ENCODE data around the gene PDIK1L. TPM values are rescaled to one million over a fixed set of nuclear protein-coding genes. Genes with fewer than 3 reads are reported as not detected.

The PDIK1L gene
- total RNA-seq, 1 donor = 6.5 TPM

- DNase-seq (ENCODE audit: insufficient read length, low spot score, missing footprints) = peak; percentile 52
- Histone ChIP-seq H3K4me3 (ENCODE audit: insufficient read depth, low read length) (no peak overlapping the region), H3K9me3 (ENCODE audit: low read depth, low read length) (no peaks in the 10 kb centered on the region), H3K36me3 (ENCODE audit: insufficient read depth, low read length) (no peaks in the 10 kb centered on the region), H3K4me2 (ENCODE audit: insufficient read depth, low read length) (peak overlapping the region; percentile 51), H3K27me3 (ENCODE audit: insufficient read depth, low read length) (peaks cover 36% of the 10 kb centered on the region), H4K20me1 (ENCODE audit: insufficient read depth, low read length) (no peaks in the 10 kb centered on the region), H3K27ac (ENCODE audit: low read depth, low read length) (no peak overlapping the region), H2AFZ (ENCODE audit: low read length) (peak overlapping the region; percentile 82), H3K79me2 (ENCODE audit: insufficient read depth, low read length) (no peaks in the 10 kb centered on the region), H3K4me1 (ENCODE audit: insufficient read depth, low read length) (peaks cover 15% of the 10 kb centered on the region)
- TF ChIP-seq CTCF (IDR thresholded peaks at IDR 0.05; ENCODE audit: extremely low read depth, low read depth, low read length) = no peak
Measured at GRCh38 chr1:26094677-26095383, 16.8 kb upstream of the PDIK1L start.

GRCh38 chr1:26096471-26096870, 15.2 kb upstream of the PDIK1L start:
- no peak overlapping the region for H3K4me2 ChIP-seq (ENCODE audit: insufficient read depth, low read length)
- no peaks in the 10 kb centered on the region for H3K9me3 ChIP-seq (ENCODE audit: low read depth, low read length)
- peaks cover 15% of the 10 kb centered on the region for H3K4me1 ChIP-seq (ENCODE audit: insufficient read depth, low read length)
- no peak overlapping the region for H3K27ac ChIP-seq (ENCODE audit: low read depth, low read length)
- peaks cover 25% of the 10 kb centered on the region for H3K27me3 ChIP-seq (ENCODE audit: insufficient read depth, low read length)
- no peak overlapping the region for H3K4me3 ChIP-seq (ENCODE audit: insufficient read depth, low read length)
- no peak overlapping the region for H2AFZ ChIP-seq (ENCODE audit: low read length)
- H3K36me3 ChIP-seq (ENCODE audit: insufficient read depth, low read length) = no peaks in the 10 kb centered on the region
- DNase-seq (ENCODE audit: insufficient read length, low spot score, missing footprints) = peak; percentile 25
- H4K20me1 ChIP-seq (ENCODE audit: insufficient read depth, low read length) = no peaks in the 10 kb centered on the region
- TF ChIP-seq CTCF (IDR thresholded peaks at IDR 0.05; ENCODE audit: extremely low read depth, low read depth, low read length) = no peak
- no peaks in the 10 kb centered on the region for H3K79me2 ChIP-seq (ENCODE audit: insufficient read depth, low read length)

- no peak overlapping the region for H3K27ac ChIP-seq (ENCODE audit: low read depth, low read length)
- peaks cover 21% of the 10 kb centered on the region for H3K4me1 ChIP-seq (ENCODE audit: insufficient read depth, low read length)
- H4K20me1 ChIP-seq (ENCODE audit: insufficient read depth, low read length) = no peaks in the 10 kb centered on the region
- H2AFZ ChIP-seq (ENCODE audit: low read length) = no peak overlapping the region
- H3K79me2 ChIP-seq (ENCODE audit: insufficient read depth, low read length) = no peaks in the 10 kb centered on the region
- no peaks in the 10 kb centered on the region for H3K9me3 ChIP-seq (ENCODE audit: low read depth, low read length)
- H3K4me2 ChIP-seq (ENCODE audit: insufficient read depth, low read length) = peak overlapping the region; percentile 42
- DNase-seq (ENCODE audit: insufficient read length, low spot score, missing footprints) = peak; percentile 73
- no peaks in the 10 kb centered on the region for H3K36me3 ChIP-seq (ENCODE audit: insufficient read depth, low read length)
- no peak for TF ChIP-seq CTCF (IDR thresholded peaks at IDR 0.05; ENCODE audit: extremely low read depth, low read depth, low read length)
- H3K4me3 ChIP-seq (ENCODE audit: insufficient read depth, low read length) = no peak overlapping the region
- H3K27me3 ChIP-seq (ENCODE audit: insufficient read depth, low read length) = peaks cover 15% of the 10 kb centered on the region
Measured at GRCh38 chr1:26097696-26098095, 13.9 kb upstream of the PDIK1L start.

- no peak for TF ChIP-seq CTCF (IDR thresholded peaks at IDR 0.05; ENCODE audit: extremely low read depth, low read depth, low read length)
- peaks cover 23% of the 10 kb centered on the region for H3K4me1 ChIP-seq (ENCODE audit: insufficient read depth, low read length)
- no peaks in the 10 kb centered on the region for H3K79me2 ChIP-seq (ENCODE audit: insufficient read depth, low read length)
- H3K4me3 ChIP-seq (ENCODE audit: insufficient read depth, low read length) = no peak overlapping the region
- no peaks in the 10 kb centered on the region for H4K20me1 ChIP-seq (ENCODE audit: insufficient read depth, low read length)
- DNase-seq (ENCODE audit: insufficient read length, low spot score, missing footprints) = no peak
- H3K36me3 ChIP-seq (ENCODE audit: insufficient read depth, low read length) = no peaks in the 10 kb centered on the region
- no peak overlapping the region for H2AFZ ChIP-seq (ENCODE audit: low read length)
- no peaks in the 10 kb centered on the region for H3K9me3 ChIP-seq (ENCODE audit: low read depth, low read length)
- no peak overlapping the region for H3K4me2 ChIP-seq (ENCODE audit: insufficient read depth, low read length)
- no peak overlapping the region for H3K27ac ChIP-seq (ENCODE audit: low read depth, low read length)
- peaks cover 10% of the 10 kb centered on the region for H3K27me3 ChIP-seq (ENCODE audit: insufficient read depth, low read length)
Measured at GRCh38 chr1:26098602-26099001, 13.0 kb upstream of the PDIK1L start.

Data from osteoblast (primary cell).